Uterus (tissue), 2 donors: ENCODE data around the gene AK5.

Experiments
- CTCF ChIP-seq, 4 experiments: fragments of 200-600 bp in 2 of 4; fragments of 450-650 bp in 2 of 4; sonication (generic) in 2 of 4; IDR thresholded peaks; one replicate each; pipeline ENCODE4 v1.5.1; 2016 to 2019; ENCODE audit warnings: antibody characterized with exemption in 4 of 4, mild to moderate bottlenecking in 2 of 4, moderate library complexity in 1 of 4
- POLR2A ChIP-seq, 2 donors: fragments of 450-650 bp; IDR thresholded peaks; one replicate each; pipeline ENCODE4 v1.6.1; 2016; ENCODE audit warnings: antibody characterized with exemption in 2 of 2, mild to moderate bottlenecking in 1 of 2, moderate library complexity in 1 of 2

- no peak for TF ChIP-seq CTCF (IDR thresholded peaks at IDR 0.05)
- no peak for TF ChIP-seq POLR2A (IDR thresholded peaks at IDR 0.05)
These were observed 223.2 kb downstream of the AK5 start for GRCh38 chr1:77504986-77505385.
